NCI-H748 (cell line): Measurements from ENCODE around the gene SHPK.
A peak's percentile ranks its signal among the peaks of the same experiment; 100 is the strongest.

ENCODE experiments used
- DNase-seq: peaks from one replicate; lab custom pipeline; 2025; ENCODE audit not compliant: unreplicated experiment; lab: John Stamatoyannopoulos, UW

The SHPK gene

GRCh38 chr17:3635474-3636153, 436 bp downstream of the SHPK start:
- DNase-seq = peak; percentile 47

- no peak for DNase-seq
These were observed 3.8 kb downstream of the SHPK start for GRCh38 chr17:3632287-3632686.

GRCh38 chr17:3630781-3631180, 5.3 kb downstream of the SHPK start:
- DNase-seq = no peak

GRCh38 chr17:3627769-3628167, 8.3 kb downstream of the SHPK start:
- no peak for DNase-seq

GRCh38 chr17:3626831-3627768, 8.9 kb downstream of the SHPK start:
- no peak for DNase-seq

GRCh38 chr17:3622977-3623594, 13.0 kb downstream of the SHPK start:
- DNase-seq = no peak

- no peak for DNase-seq
These were observed 14.8 kb downstream of the SHPK start for GRCh38 chr17:3621146-3621720.

GRCh38 chr17:3615160-3615870, 20.7 kb downstream of the SHPK start:
- DNase-seq = no peak

GRCh38 chr17:3613124-3613523, 22.9 kb downstream of the SHPK start:
- DNase-seq = no peak

- DNase-seq = no peak
These were observed 25.5 kb downstream of the SHPK start for GRCh38 chr17:3610523-3610922.

- no peak for DNase-seq
These were observed 26.4 kb downstream of the SHPK start for GRCh38 chr17:3609689-3610088.

- no peak for DNase-seq
These were observed 32.2 kb downstream of the SHPK start for GRCh38 chr17:3603870-3604259.

- DNase-seq = no peak
These were observed 32.8 kb downstream of the SHPK start for GRCh38 chr17:3603119-3603869.

GRCh38 chr17:3602499-3602898, 33.6 kb downstream of the SHPK start:
- DNase-seq = peak; percentile 33

GRCh38 chr17:3600529-3601205, 35.4 kb downstream of the SHPK start:
- DNase-seq = no peak

GRCh38 chr17:3598078-3598477, 38.0 kb downstream of the SHPK start:
- DNase-seq = no peak

GRCh38 chr17:3596804-3597464, 39.1 kb downstream of the SHPK start:
- DNase-seq = no peak

- no peak for DNase-seq
These were observed 41.1 kb downstream of the SHPK start for GRCh38 chr17:3594976-3595375.
